ENCODE results near the gene PGRMC1.
A peak's percentile ranks its signal among the peaks of the same experiment; 100 is the strongest.
"Not testable (repeated sequence)": the region's sequence is repeated elsewhere in the genome, so short reads cannot be mapped to it uniquely, and the experiment has no call there.

Gene PGRMC1

DNA sequence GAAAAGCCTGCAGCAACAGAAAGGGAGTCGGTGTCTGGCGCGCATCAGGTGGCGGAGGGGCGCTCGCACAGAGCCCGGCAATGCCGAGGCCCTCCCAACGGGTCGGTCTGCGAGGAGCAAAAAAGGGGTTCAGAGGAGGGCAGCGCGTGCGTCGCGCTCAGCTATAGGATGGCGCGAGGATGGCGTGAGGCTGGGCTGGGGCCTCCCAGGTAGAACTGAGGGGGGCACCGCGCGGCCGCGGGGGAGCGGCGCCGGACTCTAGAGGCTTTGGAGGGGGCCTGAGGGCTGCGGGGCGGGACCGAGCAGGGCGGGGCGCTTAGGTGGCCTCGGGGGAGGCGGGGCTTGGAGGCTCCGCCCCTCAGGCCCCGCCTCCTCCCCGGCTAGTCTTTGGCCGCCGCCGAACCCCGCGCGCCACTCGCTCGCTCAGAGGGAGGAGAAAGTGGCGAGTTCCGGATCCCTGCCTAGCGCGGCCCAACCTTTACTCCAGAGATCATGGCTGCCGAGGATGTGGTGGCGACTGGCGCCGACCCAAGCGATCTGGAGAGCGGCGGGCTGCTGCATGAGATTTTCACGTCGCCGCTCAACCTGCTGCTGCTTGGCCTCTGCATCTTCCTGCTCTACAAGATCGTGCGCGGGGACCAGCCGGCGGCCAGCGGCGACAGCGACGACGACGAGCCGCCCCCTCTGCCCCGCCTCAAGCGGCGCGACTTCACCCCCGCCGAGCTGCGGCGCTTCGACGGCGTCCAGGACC lies at the start of gene PGRMC1:
Gene PGRMC1, plus strand, starts transcription at position 414 of the 751 bp plus-strand sequence. Its CDS starts 79 bp downstream, at position 493.
- DNase-seq: peak; percentile 67

DNA sequence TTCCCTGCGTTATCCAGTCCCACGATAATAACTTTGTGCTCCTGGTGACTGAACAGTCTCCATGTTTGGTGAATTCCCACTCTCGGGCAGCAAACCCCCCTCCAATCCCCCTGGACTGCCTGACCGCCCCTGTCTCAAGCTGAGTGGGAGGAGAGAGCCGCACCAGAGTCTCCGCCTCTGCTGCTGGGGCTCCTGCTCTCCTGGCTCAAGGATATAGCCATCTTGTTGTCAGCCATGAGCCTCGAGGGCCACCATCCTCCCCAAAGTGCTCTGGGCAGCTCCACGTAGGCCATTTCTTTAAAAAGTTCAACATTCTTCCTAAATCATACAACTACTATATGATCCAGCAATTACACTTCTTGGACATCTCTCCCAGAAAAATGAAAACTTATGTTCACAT lies 49.3 kb upstream of the PGRMC1 start:
- no peak for DNase-seq

DNA sequence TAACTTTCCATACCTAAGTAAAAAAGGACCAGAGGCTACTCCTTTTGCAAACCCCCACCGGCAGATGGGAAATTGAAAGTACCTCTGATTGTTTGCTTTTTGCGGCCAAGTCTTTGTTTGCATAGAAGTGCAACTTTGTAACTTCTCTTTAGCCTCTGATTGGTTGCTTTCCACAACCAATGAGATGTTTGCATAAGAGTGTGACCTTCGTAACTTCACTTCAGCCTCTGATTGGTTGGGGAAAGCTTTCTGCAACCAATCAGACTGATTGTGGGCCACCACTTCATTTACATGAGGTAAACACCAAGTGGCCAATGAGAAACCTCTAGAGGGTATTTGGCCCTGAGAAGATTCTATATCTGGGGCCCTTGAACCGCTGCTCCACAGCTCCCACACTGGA lies 48.8 kb upstream of the PGRMC1 start:
- DNase-seq: no peak

DNA sequence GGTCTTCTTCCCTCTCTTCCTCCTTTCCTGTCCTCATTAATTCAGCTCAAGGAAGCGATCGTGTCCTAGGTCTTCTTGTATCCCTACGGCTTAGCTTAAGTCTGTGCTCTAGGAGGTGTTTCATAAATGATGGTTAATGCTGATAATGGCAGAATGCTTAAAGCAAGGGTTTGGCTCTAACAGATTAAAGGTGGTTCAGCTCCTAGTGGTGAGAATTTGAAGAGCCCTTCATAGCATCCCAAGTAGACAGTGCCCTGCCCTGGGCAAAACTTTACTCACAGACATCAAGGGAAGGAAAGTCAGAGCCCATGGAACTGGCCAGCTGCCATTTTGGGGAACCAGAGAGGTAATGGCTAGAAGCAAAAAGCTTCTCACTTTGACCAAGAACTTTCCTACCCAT lies 47.0 kb upstream of the PGRMC1 start:
- no peak for DNase-seq

DNA sequence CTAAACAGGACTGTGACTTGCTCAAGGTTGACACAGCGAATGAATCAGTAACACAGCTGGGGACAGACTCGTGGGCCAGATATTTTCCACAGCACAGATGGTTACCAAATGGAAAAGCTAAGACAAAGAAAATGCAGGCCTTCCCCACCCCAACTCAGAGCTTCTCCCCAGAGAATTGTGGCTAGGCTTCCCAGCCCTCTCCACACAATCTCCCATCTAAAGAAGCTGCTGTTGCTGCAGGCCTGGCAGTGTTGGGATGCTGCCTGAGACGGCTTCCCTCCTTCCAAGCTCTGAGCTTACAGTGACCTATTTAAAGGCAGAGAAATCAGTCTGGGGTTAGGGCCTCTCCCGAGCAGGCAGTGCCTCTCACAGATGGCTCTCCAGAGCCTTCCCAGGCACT lies 46.5 kb upstream of the PGRMC1 start:
- DNase-seq: no peak

DNA sequence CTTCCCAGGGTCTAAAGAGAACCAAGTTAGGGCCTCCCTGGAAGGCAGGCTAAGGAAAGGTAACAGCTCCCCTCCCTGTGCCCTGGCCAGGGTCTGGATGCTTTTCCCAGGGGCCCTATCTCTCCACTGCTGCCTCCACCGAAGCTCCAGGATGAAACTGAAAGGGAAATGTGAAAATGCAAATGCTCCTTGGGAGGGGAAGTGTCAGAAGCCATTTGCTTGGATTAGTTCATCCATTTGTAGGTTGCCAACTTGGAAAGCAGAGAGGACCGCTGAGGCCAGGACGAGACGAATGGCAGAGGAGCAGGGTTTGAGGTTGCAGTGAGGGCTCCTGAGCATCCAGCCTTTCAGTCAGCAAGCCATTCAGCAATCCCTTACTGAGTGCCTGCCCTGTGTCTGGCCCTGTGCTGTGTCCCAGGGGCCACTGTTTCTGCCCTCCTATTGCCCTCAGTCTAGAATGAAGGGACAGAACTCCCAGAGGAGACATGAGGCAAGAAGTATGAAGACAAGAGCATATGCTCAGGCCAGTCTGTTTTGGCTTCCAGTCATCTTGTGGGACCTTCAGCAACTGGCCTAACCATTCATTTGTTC lies 45.9 kb upstream of the PGRMC1 start:
- DNase-seq: no peak

DNA sequence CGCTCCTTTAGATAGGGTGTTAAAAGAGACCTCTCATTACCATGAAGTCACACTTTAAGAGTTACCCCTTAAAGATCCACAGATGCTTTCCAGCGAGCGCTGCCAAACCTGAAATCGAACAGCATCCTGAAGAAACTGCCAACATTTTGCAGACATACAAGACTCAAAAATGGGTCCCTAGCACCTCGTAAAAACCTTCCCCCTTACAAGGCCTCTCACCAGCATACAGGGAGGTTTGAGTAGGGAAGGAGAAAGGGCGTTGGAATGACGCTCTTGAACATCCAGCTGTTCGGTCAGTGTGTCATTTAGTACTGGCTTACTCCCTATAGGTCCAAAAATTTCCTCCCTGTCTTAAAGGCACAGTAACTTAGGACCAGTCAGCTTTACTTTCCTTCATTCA lies 45.3 kb upstream of the PGRMC1 start:
- no peak for DNase-seq

DNA sequence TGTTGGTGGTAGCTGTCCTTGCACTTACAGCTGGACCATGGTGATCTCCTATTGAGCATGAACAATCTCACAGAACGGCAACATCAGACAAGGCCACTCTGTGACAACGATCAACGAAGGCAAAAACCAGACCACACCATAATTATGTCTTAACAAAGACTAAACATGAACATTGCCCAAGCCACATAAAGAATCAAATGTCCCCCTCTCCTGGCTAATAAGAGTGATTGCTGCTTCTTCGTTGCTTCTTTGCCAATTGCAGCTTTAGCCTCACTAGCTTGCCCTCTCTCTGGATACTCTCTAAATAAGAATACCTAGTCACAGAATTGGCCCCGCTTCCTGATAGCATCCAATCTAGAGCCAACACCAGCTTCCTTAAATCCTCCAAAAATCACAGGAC lies 41.5 kb upstream of the PGRMC1 start:
- DNase-seq: no peak

DNA sequence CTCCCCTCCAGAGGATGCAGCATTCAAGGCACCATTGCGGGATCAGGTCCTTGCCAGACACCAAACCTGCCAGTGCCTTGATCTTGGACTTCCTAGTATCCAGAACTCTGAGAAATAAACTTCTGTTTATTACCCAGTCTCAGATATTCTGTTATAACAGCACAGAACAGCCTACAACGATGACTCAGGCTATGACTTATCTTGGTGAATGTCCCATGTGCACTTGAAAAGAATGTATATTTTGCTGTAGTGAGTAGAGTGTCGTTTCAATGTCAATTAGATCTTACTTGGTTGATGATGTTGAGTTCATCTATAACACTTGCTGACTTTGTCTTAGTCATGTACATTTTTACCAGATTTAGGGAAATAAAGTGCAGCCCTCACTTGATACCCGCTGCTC lies 34.5 kb upstream of the PGRMC1 start:
- DNase-seq: no peak

DNA sequence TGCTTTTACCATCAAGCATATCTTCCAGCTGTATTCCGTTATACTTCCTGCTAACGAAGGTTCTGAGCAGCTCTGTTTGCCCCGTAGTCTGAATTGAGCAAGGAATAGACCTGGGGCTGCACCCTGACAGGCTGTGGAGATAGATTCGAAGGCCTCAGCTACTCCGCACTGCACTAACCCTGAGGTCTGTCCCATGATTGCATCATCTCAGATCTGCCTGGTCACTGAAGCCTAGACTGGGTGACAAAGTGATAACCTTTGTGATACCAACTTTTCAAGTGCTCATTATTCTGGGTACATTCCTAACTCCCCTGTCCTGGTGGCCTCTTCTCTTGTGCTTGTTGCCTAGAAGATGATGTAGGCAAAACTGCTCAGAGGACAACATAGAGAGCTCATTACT lies 29.9 kb upstream of the PGRMC1 start:
- DNase-seq: no peak

DNA sequence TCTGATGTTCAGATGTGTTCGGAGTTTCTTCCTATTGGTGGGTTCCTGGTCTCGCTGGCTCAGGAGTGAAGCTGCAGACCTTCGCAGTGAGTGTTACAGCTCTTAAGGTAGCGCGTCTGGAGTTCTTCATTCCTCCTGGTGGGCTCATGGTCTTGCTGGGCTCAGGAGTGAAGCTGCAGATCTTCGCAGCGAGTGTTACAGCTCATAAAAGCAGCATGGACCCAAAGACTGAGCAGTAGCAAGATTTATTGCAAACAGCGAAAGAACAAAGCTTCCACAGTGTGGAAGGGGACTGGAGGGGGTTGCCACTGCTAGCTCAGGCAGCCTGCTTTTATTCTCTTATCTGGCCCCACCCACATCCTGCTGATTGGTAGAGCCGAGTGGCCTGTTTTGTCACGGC lies 28.6 kb upstream of the PGRMC1 start:
- DNase-seq: not testable (repeated sequence)

DNA sequence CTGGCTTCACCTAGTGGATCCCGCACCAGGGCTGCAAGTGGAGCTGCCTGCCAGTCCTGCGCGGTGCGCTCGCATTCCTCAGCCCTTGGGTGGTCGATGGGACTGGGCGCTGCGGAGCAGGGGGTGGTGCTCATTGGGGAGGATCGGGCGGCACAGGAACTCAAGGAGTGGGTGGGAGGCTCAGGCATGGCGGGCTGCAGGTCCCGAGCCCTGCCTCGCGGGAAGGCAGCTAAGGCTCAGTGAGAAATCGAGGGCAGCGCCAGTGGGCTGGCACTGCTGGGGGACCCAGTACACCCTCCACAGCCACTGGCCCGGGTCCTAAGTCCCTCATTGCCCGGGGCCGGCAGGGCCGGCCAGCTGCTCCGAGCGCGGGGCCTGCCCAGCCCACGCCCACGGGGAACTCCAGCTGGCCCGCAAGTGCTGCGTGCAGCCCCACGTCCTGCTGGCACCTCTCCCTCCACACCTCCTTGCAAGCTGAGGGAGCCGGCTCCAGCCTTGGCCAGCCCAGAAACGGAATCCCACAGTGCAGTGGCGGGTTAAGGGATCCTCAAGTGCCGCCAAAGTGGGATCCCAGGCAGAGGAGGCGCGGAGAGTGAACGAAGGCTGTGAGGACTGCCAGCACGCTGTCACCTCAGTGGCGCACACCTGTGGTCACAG lies 27.6 kb upstream of the PGRMC1 start:
- no peak for DNase-seq

DNA sequence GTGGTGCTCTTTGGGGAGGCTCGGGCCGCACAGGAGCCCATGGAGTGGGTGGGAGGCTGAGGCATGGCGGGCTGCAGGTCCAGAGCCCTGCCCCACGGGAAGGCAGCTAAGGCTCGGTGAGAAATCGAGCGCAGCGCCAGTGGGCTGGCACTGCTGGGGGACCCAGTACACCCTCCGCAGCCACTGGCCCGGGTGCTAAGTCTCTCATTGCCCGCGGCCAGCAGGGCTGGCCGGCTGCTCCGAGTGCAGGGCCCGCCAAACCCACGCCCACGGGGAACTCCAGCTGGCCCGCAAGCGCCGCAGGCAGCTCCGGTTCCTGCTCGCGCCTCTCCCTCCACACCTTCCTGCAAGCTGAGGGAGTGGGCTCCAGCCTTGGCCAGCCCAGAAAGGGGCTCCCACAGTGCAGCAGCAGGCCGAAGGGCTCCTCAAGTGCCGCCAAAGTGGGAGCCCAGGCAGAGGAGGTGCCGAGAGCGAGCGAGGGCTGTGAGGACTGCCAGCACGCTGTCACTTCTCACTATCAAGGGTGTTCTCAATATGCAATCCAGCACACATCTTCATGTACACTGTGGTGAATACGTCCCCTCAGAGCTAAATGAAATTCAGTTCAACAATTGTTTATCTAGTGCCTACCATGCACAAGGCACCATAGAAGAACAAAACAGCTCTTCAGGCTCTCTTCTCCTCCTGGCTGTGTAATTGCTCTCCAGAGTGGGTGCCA lies 25.0 kb upstream of the PGRMC1 start:
- not testable (repeated sequence) for DNase-seq

DNA sequence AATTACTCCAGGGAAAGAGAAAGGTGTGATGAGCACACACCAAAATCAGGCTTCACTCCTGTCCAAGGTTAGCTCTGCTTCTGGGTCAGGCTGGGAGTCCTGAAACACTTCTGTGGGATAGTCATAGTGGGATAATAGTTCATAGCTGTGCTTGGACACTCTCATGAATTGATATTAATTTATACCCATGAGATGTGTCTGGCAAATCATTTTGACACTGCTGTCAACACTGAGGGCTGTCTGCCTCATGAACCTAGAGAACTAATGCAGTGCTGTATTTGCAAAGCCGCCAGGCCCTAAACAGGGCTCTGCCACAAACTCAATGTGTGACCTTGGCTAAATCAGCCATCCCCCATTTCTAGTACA lies 24.5 kb upstream of the PGRMC1 start:
- DNase-seq: no peak

DNA sequence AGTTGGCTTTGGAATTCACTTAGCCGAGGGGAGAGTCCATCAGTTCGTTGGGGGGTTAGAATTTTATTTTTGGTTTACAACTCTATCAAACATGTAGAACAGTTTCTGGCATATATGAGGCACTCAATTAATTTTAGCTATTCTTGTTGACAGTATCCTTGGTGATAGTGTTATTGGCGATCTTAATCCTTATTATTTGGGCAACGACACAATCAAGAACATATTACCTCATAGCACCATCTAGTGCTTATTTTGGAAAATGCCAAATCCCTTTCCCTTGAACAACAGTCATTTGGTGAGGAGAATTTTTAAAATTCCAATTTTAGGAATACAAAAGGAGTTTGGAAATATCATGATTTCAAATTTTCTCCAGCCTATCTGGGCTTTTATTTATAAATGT lies 17.9 kb upstream of the PGRMC1 start:
- no peak for DNase-seq

DNA sequence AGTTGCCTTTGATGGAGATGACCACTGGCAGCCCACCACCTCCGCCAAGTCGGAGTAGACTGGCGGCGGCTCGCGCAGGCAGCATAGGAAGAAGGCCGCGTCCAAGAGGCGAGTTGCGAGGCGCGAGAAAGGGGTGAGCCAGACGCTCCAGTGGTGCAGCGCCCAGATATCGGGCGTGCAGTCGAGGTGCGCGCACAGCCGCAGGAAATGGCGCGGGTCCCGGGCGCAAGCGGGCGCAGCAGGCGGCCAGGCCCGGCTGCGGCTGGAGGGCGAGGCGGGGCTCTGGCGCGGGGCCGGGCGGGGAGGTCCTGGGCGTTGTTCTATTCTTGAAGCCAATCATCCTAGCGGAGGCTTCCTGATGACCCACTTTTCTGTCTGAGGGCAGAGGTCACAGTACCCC lies 13.2 kb upstream of the PGRMC1 start:
- DNase-seq: no peak

DNA sequence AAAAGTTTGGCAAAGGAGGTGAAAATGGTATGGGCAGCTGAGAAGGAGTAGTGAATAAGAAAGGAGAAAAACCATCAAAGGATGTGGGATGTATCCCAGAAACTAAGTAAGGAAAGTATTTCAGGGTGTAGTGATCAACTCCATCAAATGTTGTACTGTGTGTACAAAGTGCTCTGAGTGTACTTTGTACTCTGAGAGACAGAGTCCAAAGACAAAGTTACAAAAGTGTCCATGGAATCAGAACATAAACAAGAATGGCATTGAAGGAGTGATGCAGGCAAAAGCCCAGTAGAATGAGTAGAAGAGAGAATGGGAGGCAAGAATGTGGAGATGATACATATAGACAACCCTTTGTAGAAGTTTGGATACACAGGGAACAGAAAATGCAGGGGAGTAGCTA lies 12.3 kb upstream of the PGRMC1 start:
- DNase-seq: no peak

DNA sequence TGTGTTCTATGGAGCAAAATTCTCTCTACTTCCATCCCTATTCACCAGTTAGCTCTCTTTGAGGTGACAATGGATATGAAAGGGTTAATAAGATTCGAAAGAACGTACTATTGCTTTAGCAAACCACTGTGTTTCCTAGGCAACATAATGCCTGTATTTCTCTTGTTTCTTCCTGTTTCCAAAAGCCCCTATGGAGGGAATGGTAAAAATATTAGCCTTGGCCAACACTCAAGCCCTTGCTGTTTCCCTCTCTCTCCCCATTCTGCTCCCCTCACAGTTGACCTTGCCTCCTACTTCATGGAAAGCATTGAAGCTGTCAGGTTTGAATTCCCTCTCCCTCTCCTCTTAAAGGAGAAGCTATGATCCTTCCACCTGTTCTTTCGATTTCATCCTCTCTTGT lies 9.6 kb upstream of the PGRMC1 start:
- no peak for DNase-seq

DNA sequence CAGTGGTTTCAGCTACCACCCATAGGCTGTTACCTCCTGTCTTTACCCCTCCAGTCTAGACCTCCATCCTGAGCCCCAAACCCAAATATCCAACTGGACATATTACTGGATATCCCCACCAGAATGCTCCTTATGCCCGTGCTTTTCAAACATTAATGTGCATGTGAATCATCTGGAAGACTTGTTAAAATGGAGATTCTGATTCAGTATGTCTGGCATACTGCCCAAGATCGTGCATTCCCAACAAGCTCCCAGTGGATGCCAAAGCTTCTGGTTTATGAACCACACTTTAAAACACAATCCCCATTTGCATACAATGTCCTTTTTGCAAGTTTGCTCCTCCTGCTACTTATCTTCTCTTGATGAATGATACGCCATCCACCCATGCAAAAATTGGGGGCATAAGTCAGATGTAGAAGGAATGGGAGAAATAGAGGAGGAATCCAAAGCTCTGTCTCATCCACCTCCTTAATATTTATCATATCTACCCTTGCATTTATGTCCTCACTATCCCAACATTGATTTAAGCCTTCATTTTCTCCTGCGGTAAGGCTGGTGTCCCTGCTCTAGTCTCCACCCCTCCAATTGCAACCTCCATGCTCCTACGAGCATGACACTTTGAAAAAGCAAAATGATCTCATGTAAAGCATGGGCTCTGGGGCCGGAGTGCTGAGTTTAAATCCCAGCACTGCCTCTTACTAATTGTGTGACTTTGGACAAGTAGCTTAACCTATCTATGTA lies 7.4 kb upstream of the PGRMC1 start:
- no peak for DNase-seq

DNA sequence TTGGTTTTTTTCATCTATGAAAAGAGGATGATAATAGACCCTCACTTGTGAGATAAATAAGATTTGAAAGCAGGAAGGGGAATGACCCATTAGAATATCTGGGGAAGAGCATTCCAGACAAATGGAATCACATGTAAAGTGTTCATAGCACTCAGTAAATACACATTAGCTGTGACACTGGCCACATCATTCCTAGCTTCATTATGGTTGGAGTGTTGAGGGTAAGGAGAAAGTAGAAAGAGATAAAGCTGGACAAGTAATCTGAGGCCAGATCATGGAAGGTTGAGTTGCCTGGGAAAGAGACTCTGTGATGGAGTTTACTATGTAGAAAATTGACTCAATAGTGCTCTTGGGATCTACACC lies 6.9 kb upstream of the PGRMC1 start:
- no peak for DNase-seq

DNA sequence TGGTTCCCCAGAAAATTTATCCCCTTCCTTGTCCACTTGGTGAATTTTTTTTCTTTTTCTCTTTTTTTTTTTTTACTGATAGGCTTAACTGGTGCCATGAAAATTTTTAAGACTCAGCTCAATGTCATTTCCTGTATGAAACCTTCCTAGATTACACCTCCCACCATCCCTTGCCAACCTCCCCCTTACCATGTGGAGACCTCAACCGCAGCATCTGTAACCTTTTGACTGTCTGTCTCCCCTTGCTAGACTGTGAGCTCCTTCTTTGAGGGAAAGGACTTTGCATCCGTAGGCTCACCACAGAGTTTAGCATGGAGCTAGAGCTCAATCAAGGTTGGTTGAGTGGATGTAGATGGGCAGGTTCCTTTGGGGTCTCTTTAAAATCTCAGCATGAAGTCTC lies 5.2 kb upstream of the PGRMC1 start:
- DNase-seq: no peak

DNA sequence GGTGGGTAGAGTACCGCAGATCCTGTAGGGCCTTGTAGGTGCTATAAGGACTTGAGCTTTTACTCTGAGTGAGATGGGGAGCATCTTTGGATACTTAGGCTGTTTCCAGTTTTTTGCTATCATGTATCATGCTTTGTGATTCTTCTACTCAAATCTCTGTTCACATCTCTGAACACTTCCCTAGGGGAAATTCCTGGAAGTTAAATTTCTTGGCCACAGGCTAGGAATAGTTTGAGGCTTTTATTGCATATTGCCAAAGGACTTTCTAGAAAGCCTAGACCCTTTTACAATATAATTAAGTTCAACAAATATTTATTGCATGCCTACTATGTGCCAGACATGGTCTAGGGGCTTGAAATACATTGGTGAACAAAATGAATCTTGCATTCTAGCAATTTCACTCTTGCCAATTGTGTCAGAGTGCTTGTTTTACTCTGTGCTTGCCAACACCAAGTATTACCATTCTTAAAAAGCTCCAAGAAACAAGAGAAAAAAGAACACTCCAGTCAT lies 4.1 kb upstream of the PGRMC1 start:
- DNase-seq: no peak

DNA sequence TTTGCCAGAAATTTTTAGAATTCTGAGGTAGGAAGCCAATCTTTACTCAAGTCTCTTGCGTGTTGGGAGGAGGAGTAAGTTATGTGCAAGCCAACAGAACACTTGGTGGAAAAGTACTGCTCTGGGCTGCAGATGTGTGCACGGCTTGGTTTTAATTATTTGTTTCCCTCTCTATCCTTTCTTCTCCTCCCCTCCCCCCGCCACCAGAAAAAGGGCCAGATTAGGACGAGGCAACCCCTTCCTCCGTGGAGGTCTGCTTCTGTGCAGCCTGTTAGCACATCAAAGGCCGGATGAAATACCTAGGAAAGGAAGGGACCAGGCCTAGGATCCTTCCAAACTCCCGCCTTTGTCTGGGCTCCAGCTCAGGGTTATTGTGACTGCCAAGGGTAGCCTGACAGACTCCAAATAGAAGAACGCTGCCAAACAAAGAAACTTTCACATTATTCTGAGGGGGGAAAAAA lies 1.0 kb upstream of the PGRMC1 start:
- DNase-seq: no peak
